ENCODE results near the gene CHKB. TPM values are rescaled to one million over a fixed set of nuclear protein-coding genes. Genes with fewer than 3 reads are reported as not detected.

Gene CHKB
- total and polyA plus RNA-seq, 2 of the 8 experiments (the other 6 are each of a cell fraction or from before 2014, with no cell fraction given), result 27.9 to 42.2 TPM

GRCh38 chr22:50548040-50548920 is 34.4 kb downstream of the CHKB start:
- no peak overlapping the region for H3K27ac ChIP-seq (ENCODE audit: low read depth, low read length)
- peak in 1 of 2 experiments; percentile 61 for DNase-seq (ENCODE audit: low read depth in 1 of 2, low spot score in 2 of 2)
- no peak overlapping the region; the same call in 1 of the 2 replicates for H4K8ac ChIP-seq (ENCODE audit: extremely low read depth, insufficient read depth, low read length)
- peak overlapping the region in 1 of 2 experiments; percentile 14; a peak in 1 of 4 replicates for H3K4me2 ChIP-seq (ENCODE audit: insufficient read depth in 1 of 2, low read depth in 2 of 2, low read length in 2 of 2)
- H3K79me2 ChIP-seq (ENCODE audit: control insufficient read depth in 1 of 2, insufficient read depth in 2 of 2, low read length in 2 of 2), result no peaks in the 10 kb centered on the region
- no peak overlapping the region for H3K4ac ChIP-seq (replicated peaks; ENCODE audit: insufficient read length, low read depth, low read length)
- no peaks in the 10 kb centered on the region for H3K36me3 ChIP-seq (ENCODE audit: control insufficient read depth in 2 of 4, insufficient read depth in 4 of 4, low read length in 3 of 4)
- no peak overlapping the region for H2AFZ ChIP-seq (ENCODE audit: low read length)
- no peak overlapping the region for H2BK120ac ChIP-seq (replicated peaks; ENCODE audit: low read depth, low read length)
- no peaks in the 10 kb centered on the region for H3K9me3 ChIP-seq (ENCODE audit: insufficient read depth in 2 of 2, low read depth in 1 of 2, low read length in 1 of 2)
- H2BK5ac ChIP-seq (ENCODE audit: low read depth, low read length), result no peak overlapping the region
- H3K9ac ChIP-seq (replicated peaks in 1 of 4; ENCODE audit: extremely low read depth in 1 of 4, low read depth in 3 of 4, low read length in 3 of 4), result no peak overlapping the region
- peaks cover 0 to 13% (median 7%) of the 10 kb centered on the region in 4 experiments; a peak in 5 of 7 replicates for H3K27me3 ChIP-seq (replicated peaks in 1 of 4; ENCODE audit: control insufficient read depth in 3 of 4, extremely low read depth in 1 of 4, insufficient read depth in 3 of 4, low read length in 3 of 4)
- no peak overlapping the region for H3K14ac ChIP-seq (ENCODE audit: insufficient read length)
- no peak overlapping the region for H3K4me3 ChIP-seq (ENCODE audit: extremely low read depth in 1 of 4, insufficient read depth in 2 of 4, low read depth in 3 of 4, low read length in 4 of 4)
- no peak overlapping the region for H3K18ac ChIP-seq (ENCODE audit: extremely low read depth, low read length)
- H4K20me1 ChIP-seq (replicated peaks in 1 of 2; ENCODE audit: control insufficient read depth in 1 of 2, insufficient read depth in 2 of 2, low read length in 2 of 2), result no peaks in the 10 kb centered on the region
- FAIRE-seq, result no peak
- no peak overlapping the region for H4K91ac ChIP-seq (replicated peaks; ENCODE audit: insufficient read length, low read length)
- ChIA-PET POLR2A (ENCODE audit: partially characterized antibody) (interaction anchor here (0.6 to 1.1 kb wide), 2 partner anchors 23 to 104 kb away, joined by 3 to 4 read pairs; partner anchors contain the start of gene SCO2), CTCF (ENCODE audit: partially characterized antibody) (interaction anchor here (0.8 to 2.5 kb wide), 11 partner anchors 8 to 227 kb away, joined by 3 to 9 read pairs (median 5); partner anchors contain the start of genes SCO2 and SYCE3)
- no peaks in the 10 kb centered on the region for H3K23me2 ChIP-seq (ENCODE audit: low read depth, low read length)
- no peak overlapping the region for H3K23ac ChIP-seq (ENCODE audit: insufficient read length)
- H3K4me1 ChIP-seq (replicated peaks in 1 of 4; ENCODE audit: control insufficient read depth in 3 of 4, insufficient read depth in 4 of 4, low read length in 3 of 4), result peaks cover 0 to 5% (median 1%) of the 10 kb centered on the region in 4 experiments; a peak in 2 of 7 replicates
- H4K5ac ChIP-seq (ENCODE audit: insufficient read length, low read depth, low read length), result no peak overlapping the region
- no peaks in the 10 kb centered on the region for H3K79me1 ChIP-seq (ENCODE audit: low read depth, low read length)
- no peak overlapping the region for H3K56ac ChIP-seq (replicated peaks; ENCODE audit: insufficient read length, low read depth, low read length)
- H2BK15ac ChIP-seq (ENCODE audit: low read length), result no peak overlapping the region
- H2BK20ac ChIP-seq (ENCODE audit: low read length), result no peak overlapping the region
- WGBS, 2 experiments (ENCODE audit: extremely low coverage in 1 of 2, insufficient coverage in 1 of 2, insufficient read length in 1 of 2, insufficient replicate concordance in 2 of 2, low coverage in 1 of 2, low lambda C conversion rate in 2 of 2, missing lambda C conversion rate in 1 of 2), result 77% methylated on average over 23 of the region's 56 CpGs; no CpG with 5 or more reads in 1 of the 2 experiments
- H2BK12ac ChIP-seq (ENCODE audit: low read depth, low read length), result no peak overlapping the region
- no peak overlapping the region for H2AK5ac ChIP-seq (ENCODE audit: low read depth, low read length)
- no peak for TF ChIP-seq HDAC6 (IDR thresholded peaks at IDR 0.05; ENCODE audit: low read depth, low read length)
